Stimulated activated CD4-positive, alpha-beta T cell treated with anti-CD3 and anti-CD28 coated beads, Interleukin-2, amount 100 ng/mL, for 4 hours (primary cell): ENCODE measurements around the gene NIPAL4.
"Not testable (repeated sequence)": the region's sequence is repeated elsewhere in the genome, so short reads cannot be mapped to it uniquely, and the experiment has no call there.

Experiments used
- DNase-seq: peaks from one replicate; pipeline ENCODE4 v3.0.0-alpha.2; 2020; ENCODE audit warnings: low read depth

NIPAL4 gene

DNA sequence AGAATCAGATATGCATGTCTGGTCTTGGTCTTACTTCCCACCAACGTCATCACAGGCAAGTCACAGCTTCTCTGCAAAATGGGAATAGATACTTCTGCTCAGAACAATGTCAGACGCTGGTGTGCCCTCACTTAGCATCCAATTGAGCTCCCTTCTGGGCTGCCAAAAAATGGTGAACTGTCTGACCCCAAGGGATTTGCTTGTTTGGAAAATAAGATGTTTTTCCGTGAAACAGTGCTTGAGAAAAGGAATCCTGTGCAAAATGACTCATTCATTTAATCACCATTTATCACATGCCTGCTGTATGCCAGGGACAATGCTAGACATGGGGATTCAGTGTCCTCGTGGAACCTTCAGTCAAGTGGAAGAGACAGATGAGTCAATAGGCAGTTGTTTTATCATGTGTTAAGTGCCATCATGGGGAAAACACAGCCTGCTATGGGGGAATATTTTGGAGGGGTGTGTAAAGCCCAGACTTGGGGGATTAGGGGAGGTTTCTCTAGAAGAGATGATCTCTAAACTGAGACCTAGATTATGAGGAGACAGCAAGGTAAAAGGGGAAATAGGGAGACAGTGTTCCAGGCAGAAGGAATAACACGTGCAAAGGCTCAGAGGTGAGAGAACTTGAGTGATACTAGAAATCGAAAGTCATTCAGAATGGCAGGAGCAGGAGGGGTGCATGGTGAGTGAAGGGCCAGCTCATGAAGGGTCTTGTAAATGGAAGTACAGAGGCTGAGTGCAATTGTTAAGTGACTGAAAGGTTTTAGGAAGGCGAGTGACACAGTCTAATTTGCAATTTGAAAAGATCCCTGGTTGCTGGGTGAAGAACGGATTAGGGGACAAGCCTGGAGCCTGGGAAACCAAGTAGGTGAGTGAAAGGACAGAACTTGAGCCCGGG is 3.9 kb downstream of the NIPAL4 start:
- no peak for DNase-seq

GRCh38 chr5:157464519-157465171 is 4.6 kb downstream of the NIPAL4 start:
- peak; percentile 49 for DNase-seq

GRCh38 chr5:157468293-157468965 is 8.4 kb downstream of the NIPAL4 start:
- no peak for DNase-seq

DNA sequence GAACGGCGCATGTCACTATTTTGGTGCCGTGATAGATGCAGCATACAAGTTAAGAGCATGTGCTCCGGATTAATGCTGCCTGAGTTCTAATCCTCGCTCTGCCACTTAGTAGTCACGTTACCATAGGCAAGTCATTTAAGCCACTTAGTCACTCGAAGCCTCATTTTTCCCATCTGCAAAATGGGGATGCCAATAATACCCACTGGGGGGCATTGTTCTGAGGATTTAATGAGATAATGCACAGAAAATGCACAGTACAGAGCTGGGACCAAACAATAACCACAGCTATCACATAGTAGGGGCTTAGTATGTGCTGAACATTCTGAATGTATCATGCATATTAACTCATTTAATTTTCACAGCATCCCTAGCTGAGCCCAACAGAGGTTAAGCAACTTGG is 9.1 kb downstream of the NIPAL4 start:
- DNase-seq: no peak

- no peak for DNase-seq
These were observed 9.7 kb downstream of the NIPAL4 start for GRCh38 chr5:157469687-157470086.

GRCh38 chr5:157470631-157471030 is 10.6 kb downstream of the NIPAL4 start:
- no peak for DNase-seq

DNA sequence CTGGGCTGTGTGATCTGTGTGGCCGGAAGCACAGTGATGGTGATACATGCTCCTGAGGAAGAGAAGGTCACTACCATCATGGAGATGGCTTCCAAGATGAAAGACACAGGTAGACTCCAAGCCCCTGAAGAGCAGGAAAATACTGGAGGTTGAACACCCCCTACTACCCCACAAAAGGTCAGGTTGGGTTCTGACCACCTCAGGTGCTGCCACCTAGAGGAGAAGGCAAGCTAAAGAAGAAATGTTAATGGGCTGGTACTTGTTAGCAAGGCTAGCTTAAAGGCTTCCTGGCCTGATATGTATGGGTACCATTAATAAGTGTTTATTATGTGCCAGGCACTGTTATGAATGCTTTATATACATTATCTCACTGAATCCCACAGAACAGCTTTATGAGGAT is 11.7 kb downstream of the NIPAL4 start:
- no peak for DNase-seq

- DNase-seq: no peak
These were observed 13.6 kb downstream of the NIPAL4 start for GRCh38 chr5:157473383-157474320.

DNA sequence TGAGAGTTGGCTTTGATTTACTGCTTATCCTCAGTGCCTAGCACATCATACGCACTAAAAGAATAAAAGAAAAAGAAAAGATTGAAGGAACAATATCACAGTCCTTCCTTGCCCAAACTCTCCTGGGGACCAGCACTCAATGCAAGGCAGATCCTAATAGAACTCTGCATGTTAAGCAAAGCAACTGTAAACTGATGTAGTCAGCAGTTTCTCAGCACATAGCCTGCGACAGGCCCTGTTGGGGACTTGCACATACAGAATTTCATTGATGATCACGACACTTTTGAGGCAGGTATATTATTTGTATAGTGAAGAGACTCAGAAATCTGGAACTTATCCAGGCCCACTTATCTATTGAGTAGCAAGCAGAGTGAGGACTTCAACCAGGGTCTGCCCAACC is 15.4 kb downstream of the NIPAL4 start:
- no peak for DNase-seq

DNA sequence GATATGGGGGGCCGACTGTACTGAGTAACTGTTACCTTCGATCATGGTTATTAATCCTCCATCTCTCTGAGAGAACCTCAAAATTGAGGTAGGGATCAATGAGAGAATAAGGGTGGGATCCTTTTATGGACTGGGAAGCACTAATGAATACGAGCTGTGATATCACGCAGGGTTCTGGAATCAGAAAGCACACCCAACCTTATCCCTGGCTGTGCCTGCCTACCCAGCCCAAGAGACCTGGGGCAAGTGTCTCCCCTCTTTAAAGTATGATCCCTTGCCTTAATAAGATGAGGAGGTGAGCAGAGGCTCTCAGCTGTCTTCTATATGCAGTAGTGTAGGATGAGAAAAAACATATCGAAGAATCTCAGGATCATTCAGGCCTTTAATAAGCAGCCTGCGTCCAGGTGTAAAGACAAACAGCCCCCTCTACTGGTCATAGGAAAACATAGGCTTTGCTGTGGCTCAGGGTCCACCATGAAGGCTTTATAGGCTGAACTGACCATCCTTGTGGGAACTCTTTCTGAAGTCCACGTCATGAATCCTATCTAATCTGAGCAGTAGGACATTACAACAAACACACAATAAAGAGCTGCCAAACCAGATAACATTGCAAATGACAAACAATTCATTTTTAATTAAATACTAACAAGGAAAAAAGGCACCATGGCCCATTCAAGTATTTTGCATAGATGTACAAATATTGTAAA is 16.8 kb downstream of the NIPAL4 start:
- no peak for DNase-seq

DNA sequence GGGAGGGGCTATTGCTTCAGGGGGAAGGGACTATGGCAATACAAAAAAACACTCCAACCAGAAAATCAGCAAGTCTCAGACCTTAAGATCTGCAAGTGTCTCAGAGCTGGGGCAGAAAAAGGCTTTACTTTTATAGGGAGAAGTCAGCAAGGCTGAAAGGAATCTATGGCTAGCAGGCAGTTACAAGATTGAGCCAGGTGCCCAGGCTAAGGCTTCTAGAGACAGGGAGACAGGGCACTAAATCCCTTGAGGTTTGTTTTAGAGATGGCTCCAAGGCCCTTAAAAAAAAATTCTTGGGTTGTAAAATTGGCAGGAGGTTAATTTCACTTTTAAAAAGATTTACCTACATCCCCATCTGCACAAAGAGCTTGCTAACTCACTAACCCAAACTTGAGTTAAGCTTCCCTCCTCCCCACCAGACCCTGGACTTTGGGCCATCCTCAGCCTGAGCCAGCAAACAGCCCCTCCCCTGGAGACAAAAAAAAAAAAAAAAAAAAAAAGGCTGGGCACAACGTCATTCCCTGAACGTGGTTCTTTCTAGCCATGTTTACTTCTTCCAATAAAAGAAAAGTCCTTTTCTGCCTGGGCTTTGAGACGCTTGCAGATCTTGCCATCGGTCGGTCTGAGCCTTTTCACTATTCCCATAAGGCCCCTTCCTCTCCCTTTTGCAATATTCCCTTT is 17.9 kb downstream of the NIPAL4 start:
- no peak for DNase-seq

- no peak for DNase-seq
These were observed 18.7 kb downstream of the NIPAL4 start for GRCh38 chr5:157478726-157479125.

DNA sequence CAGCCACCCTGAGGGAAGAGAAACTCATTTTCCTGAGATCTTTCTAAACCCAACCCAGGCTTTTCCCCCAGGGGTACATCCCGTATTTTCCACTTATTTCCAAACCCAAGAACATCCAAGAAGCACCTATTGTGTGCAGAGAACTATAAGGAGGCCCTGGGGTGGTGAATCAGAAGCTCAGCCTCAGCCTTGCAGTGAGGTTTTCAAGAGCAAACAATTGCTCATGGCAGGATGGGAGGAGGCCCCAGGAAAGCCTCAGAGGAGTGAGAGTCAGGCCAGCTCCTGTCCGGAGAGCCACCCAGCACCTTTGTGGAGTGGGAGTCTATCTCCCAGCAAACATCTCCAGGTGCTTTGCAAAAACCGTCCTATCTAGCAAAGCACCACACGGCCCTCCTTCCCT is 19.2 kb downstream of the NIPAL4 start:
- no peak for DNase-seq

DNA sequence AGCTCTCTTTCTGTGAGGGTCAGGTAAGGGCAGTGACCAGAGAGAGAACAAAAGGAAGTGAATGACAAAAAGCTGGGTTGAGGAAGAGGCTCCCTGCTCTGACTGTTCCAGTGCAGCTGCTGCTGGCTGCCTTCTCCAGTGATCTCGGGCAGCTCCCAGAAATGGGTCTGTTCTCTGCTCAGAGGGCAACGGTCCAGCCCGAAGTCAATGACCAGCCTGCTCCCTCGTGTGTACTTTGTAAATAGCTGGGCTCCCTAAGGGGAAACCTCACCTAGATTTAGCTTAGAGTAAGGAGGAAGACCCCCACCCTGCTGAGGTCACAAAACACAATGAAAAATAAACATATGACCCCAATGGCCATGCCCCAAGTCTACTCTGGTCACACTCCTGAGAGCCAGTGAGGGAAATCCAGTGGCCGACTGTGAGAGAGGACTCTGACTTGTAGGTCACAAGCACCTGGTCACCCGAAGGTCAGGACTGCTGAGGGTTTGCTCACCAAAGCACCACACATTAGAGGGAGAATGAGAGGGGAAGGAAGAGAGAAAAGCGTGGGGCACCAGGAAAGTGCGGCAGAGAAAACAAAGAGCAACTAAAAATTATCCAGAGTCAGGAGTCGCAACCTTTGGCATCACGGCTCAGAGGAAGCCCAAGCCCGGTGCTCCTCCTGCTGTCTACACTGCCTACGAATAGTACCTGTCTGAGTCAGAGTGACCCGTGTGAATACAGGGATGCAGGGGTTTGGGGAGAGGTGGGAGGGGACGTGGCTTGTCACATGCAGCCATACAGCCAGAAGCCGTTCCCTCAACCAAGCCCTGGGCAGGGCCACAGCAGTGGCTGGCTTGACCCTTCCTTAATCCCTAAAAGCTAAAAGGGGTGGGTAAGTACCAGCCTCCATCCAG is 19.8 kb downstream of the NIPAL4 start:
- DNase-seq: no peak

DNA sequence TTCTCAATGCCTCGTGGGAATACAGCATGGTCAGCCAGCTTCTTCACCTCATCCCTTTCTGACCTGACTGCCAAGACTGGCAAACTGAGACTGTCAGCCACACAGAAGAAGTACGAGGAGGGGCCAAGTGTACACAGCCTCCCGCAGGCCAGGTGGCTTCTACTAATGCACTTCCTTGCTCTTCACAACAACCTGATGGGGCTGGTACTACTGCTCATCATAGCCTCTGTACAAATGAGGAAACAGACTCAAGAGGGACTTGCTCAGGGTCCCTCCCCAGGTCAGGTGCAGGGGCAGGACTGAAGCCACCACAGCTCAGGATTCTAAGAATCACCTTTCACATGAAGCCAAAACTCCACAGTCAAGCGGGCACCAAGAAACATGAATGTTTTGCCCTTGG is 21.3 kb downstream of the NIPAL4 start:
- DNase-seq: no peak

- DNase-seq: no peak
These were observed 21.7 kb downstream of the NIPAL4 start for GRCh38 chr5:157481666-157482065.

DNA sequence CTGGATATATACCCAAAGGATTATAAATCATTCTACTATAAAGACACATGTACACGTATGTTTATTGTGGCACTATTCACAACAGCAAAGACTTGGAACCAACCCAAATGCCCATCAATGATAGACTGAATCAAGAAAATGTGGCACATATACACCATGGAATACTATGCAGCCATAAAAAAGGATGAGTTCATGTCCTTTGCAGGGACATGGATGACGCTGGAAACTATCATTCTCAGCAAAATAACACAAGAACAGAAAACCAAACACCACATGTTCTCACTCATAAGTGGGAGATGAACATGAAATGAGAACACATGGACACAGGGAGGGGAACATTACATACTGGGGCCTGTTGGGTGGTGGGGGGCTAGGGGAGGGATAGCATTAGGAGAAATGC is 22.7 kb downstream of the NIPAL4 start:
- not testable (repeated sequence) for DNase-seq

GRCh38 chr5:157484768-157485167 is 24.8 kb downstream of the NIPAL4 start:
- no peak for DNase-seq

DNA sequence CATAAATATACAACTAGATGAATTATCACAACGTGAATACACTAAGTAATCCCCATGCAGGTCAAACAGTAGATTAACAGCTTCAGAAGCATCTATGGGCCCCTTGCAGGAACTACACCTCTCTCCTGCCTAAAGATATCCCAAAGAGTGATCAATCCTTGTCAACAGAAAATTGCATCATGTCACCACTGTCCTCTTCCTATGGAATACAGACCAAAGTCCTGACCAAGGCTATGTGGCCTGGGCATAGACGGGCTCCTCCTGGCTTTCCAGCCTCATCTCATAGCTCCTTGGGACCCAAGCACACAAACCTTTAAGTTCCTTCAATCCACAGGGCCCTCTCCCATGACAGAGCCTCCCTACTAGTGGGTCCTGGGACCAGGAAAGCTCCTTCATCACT is 25.3 kb downstream of the NIPAL4 start:
- DNase-seq: no peak

GRCh38 chr5:157485811-157486210 is 25.8 kb downstream of the NIPAL4 start:
- no peak for DNase-seq
